Mucosa of stomach (tissue), 1 donor: ENCODE results near the gene MAP2K5.
"Not testable (repeated sequence)": the region's sequence is repeated elsewhere in the genome, so short reads cannot be mapped to it uniquely, and the experiment has no call there.

Experiments
- H3K27me3 ChIP-seq: one replicate; pipeline ENCODE4 v1.7.0; 2013; ENCODE audit warnings: mild to moderate bottlenecking, low read length; ENCODE audit not compliant: control insufficient read depth, insufficient read depth
- H3K36me3 ChIP-seq: one replicate; pipeline ENCODE4 v1.7.0; 2013; ENCODE audit warnings: low read length; ENCODE audit not compliant: control insufficient read depth, insufficient read depth
- H3K4me1 ChIP-seq: one replicate; pipeline ENCODE4 v1.7.0; 2013; ENCODE audit warnings: mild to moderate bottlenecking, low read length; ENCODE audit not compliant: control insufficient read depth, insufficient read depth
- H3K4me3 ChIP-seq: one replicate; pipeline ENCODE4 v1.7.0; 2013; ENCODE audit warnings: low read length
- H3K9ac ChIP-seq: one replicate; pipeline ENCODE4 v1.7.0; 2013; ENCODE audit warnings: mild to moderate bottlenecking, low read length, moderate library complexity
- H3K9me3 ChIP-seq: one replicate; pipeline ENCODE4 v1.7.0; 2013; ENCODE audit warnings: mild to moderate bottlenecking, low read length, moderate library complexity; ENCODE audit not compliant: control insufficient read depth
- donor health status: Pancreatic carcinoma.

MAP2K5 gene

GRCh38 chr15:67660446-67660845 lies 117.9 kb downstream of the MAP2K5 start:
- no peak overlapping the region for H3K9ac ChIP-seq

GRCh38 chr15:67660874-67661606 lies 118.5 kb downstream of the MAP2K5 start:
- Histone ChIP-seq H3K4me1 (no peaks in the 10 kb centered on the region), H3K27me3 (no peaks in the 10 kb centered on the region), H3K9ac (no peak overlapping the region), H3K9me3 (no peaks in the 10 kb centered on the region), H3K36me3 (no peaks in the 10 kb centered on the region), H3K4me3 (no peak overlapping the region)

More at GRCh38 chr15:67660446-67660845, 117.9 kb downstream of the MAP2K5 start:
- no peak overlapping the region for H3K4me3 ChIP-seq
- no peaks in the 10 kb centered on the region for H3K4me1 ChIP-seq
- no peaks in the 10 kb centered on the region for H3K9me3 ChIP-seq
- no peaks in the 10 kb centered on the region for H3K27me3 ChIP-seq
- H3K36me3 ChIP-seq, result no peaks in the 10 kb centered on the region

- no peak overlapping the region for H3K4me3 ChIP-seq
- no peaks in the 10 kb centered on the region for H3K27me3 ChIP-seq
- no peaks in the 10 kb centered on the region for H3K4me1 ChIP-seq
- H3K9me3 ChIP-seq, result no peaks in the 10 kb centered on the region
- H3K9ac ChIP-seq, result no peak overlapping the region
- no peaks in the 10 kb centered on the region for H3K36me3 ChIP-seq
These were observed 128.3 kb downstream of the MAP2K5 start for GRCh38 chr15:67670647-67671305.

- not testable (repeated sequence) for H3K4me1 ChIP-seq, H3K27me3 ChIP-seq, H3K9me3 ChIP-seq
These were observed 130.3 kb downstream of the MAP2K5 start for GRCh38 chr15:67672834-67673233.

GRCh38 chr15:67674983-67675382 lies 132.5 kb downstream of the MAP2K5 start:
- Histone ChIP-seq H3K4me3 (no peak overlapping the region), H3K36me3 (no peaks in the 10 kb centered on the region)

More at GRCh38 chr15:67672834-67673233, 130.3 kb downstream of the MAP2K5 start:
- H3K9ac ChIP-seq, H3K4me3 ChIP-seq, H3K36me3 ChIP-seq: not testable (repeated sequence)

GRCh38 chr15:67678089-67678488 lies 135.6 kb downstream of the MAP2K5 start:
- H3K4me3 ChIP-seq, result no peak overlapping the region
- H3K4me1 ChIP-seq, result no peaks in the 10 kb centered on the region
- H3K9ac ChIP-seq, result no peak overlapping the region
- no peaks in the 10 kb centered on the region for H3K9me3 ChIP-seq
- H3K27me3 ChIP-seq, result no peaks in the 10 kb centered on the region
- no peaks in the 10 kb centered on the region for H3K36me3 ChIP-seq

More at GRCh38 chr15:67674983-67675382, 132.5 kb downstream of the MAP2K5 start:
- Histone ChIP-seq H3K4me1 (no peaks in the 10 kb centered on the region), H3K9me3 (no peaks in the 10 kb centered on the region), H3K9ac (no peak overlapping the region), H3K27me3 (no peaks in the 10 kb centered on the region)

- no peaks in the 10 kb centered on the region for H3K4me1 ChIP-seq
- H3K9me3 ChIP-seq, result no peaks in the 10 kb centered on the region
- no peaks in the 10 kb centered on the region for H3K27me3 ChIP-seq
- H3K36me3 ChIP-seq, result no peaks in the 10 kb centered on the region
- H3K9ac ChIP-seq, result no peak overlapping the region
- H3K4me3 ChIP-seq, result no peak overlapping the region
These were observed 136.5 kb downstream of the MAP2K5 start for GRCh38 chr15:67678993-67679392.

GRCh38 chr15:67680641-67681040 lies 138.1 kb downstream of the MAP2K5 start:
- Histone ChIP-seq H3K4me3 (no peak overlapping the region), H3K27me3 (no peaks in the 10 kb centered on the region), H3K4me1 (no peaks in the 10 kb centered on the region), H3K9ac (no peak overlapping the region), H3K36me3 (no peaks in the 10 kb centered on the region), H3K9me3 (peaks cover under 1% of the 10 kb centered on the region)

- H3K36me3 ChIP-seq, result no peaks in the 10 kb centered on the region
- H3K9me3 ChIP-seq, result peaks cover 3% of the 10 kb centered on the region
- no peaks in the 10 kb centered on the region for H3K27me3 ChIP-seq
- no peak overlapping the region for H3K9ac ChIP-seq
- no peaks in the 10 kb centered on the region for H3K4me1 ChIP-seq
- H3K4me3 ChIP-seq, result no peak overlapping the region
These were observed 142.6 kb downstream of the MAP2K5 start for GRCh38 chr15:67685008-67685599.

GRCh38 chr15:67685716-67686115 lies 143.2 kb downstream of the MAP2K5 start:
- Histone ChIP-seq H3K4me3 (no peak overlapping the region), H3K9me3 (peaks cover 3% of the 10 kb centered on the region), H3K4me1 (no peaks in the 10 kb centered on the region), H3K27me3 (no peaks in the 10 kb centered on the region), H3K9ac (no peak overlapping the region), H3K36me3 (no peaks in the 10 kb centered on the region)

- Histone ChIP-seq H3K9me3 (no peaks in the 10 kb centered on the region), H3K36me3 (no peaks in the 10 kb centered on the region), H3K4me1 (no peaks in the 10 kb centered on the region), H3K9ac (no peak overlapping the region), H3K27me3 (no peaks in the 10 kb centered on the region), H3K4me3 (no peak overlapping the region)
These were observed 148.4 kb downstream of the MAP2K5 start for GRCh38 chr15:67690936-67691335.

GRCh38 chr15:67691450-67691849 lies 148.9 kb downstream of the MAP2K5 start:
- H3K9ac ChIP-seq, result no peak overlapping the region
- no peaks in the 10 kb centered on the region for H3K9me3 ChIP-seq
- H3K36me3 ChIP-seq, result no peaks in the 10 kb centered on the region
- no peak overlapping the region for H3K4me3 ChIP-seq
- no peaks in the 10 kb centered on the region for H3K4me1 ChIP-seq
- H3K27me3 ChIP-seq, result no peaks in the 10 kb centered on the region
